ENCODE results near the gene STUM.

Gene STUM

GRCh38 chr1:226640321-226641136 is 92.0 kb downstream of the STUM start:
- DNase-seq (ENCODE audit: low read depth): no peak

GRCh38 chr1:226641671-226642231 is 93.2 kb downstream of the STUM start:
- no peak for DNase-seq (ENCODE audit: low read depth)

- DNase-seq (ENCODE audit: low read depth): no peak
Observed at GRCh38 chr1:226642421-226642820, 93.9 kb downstream of the STUM start.

GRCh38 chr1:226643177-226643576 is 94.6 kb downstream of the STUM start:
- DNase-seq (ENCODE audit: low read depth): peak; percentile 38

- no peak for DNase-seq (ENCODE audit: low read depth)
Observed at GRCh38 chr1:226643611-226644540, 95.3 kb downstream of the STUM start.

- DNase-seq (ENCODE audit: low read depth): no peak
Observed at GRCh38 chr1:226644541-226645176, 96.1 kb downstream of the STUM start.

- DNase-seq (ENCODE audit: low read depth): no peak
Observed at GRCh38 chr1:226645279-226645976, 96.9 kb downstream of the STUM start.

- DNase-seq (ENCODE audit: low read depth): no peak
Observed at GRCh38 chr1:226646026-226646869, 97.7 kb downstream of the STUM start.

- no peak for DNase-seq (ENCODE audit: low read depth)
Observed at GRCh38 chr1:226646870-226647449, 98.4 kb downstream of the STUM start.

- DNase-seq (ENCODE audit: low read depth): no peak
Observed at GRCh38 chr1:226647719-226648118, 99.2 kb downstream of the STUM start.

- no peak for DNase-seq (ENCODE audit: low read depth)
Observed at GRCh38 chr1:226648421-226648820, 99.9 kb downstream of the STUM start.

GRCh38 chr1:226649244-226649643 is 100.7 kb downstream of the STUM start:
- no peak for DNase-seq (ENCODE audit: low read depth)

- peak; percentile 26 for DNase-seq (ENCODE audit: low read depth)
Observed at GRCh38 chr1:226649780-226650179, 101.2 kb downstream of the STUM start.

GRCh38 chr1:226650236-226650841 is 101.8 kb downstream of the STUM start:
- DNase-seq (ENCODE audit: low read depth): no peak

GRCh38 chr1:226651041-226651731 is 102.6 kb downstream of the STUM start:
- no peak for DNase-seq (ENCODE audit: low read depth)

GRCh38 chr1:226651732-226652105 is 103.2 kb downstream of the STUM start:
- DNase-seq (ENCODE audit: low read depth): no peak

GRCh38 chr1:226652613-226653012 is 104.0 kb downstream of the STUM start:
- DNase-seq (ENCODE audit: low read depth): no peak

- peak; percentile 45 for DNase-seq (ENCODE audit: low read depth)
Observed at GRCh38 chr1:226653311-226653921, 104.9 kb downstream of the STUM start.
